GM23338 (cell line): ENCODE data around the gene MTERF2. TPM values are rescaled to one million over a fixed set of nuclear protein-coding genes. Genes with fewer than 3 reads are reported as not detected.

Source experiments
- ATAC-seq: fragments of 200-7000 bp; cut with Tn5 transposase; 3 replicates; pipeline ENCODE4 v1.9.1; 2020
- DNase-seq: peaks from one replicate; pipeline ENCODE4 v3.0.0-alpha.2; 2015; ENCODE audit warnings: low spot score
- H2AFZ ChIP-seq: fragments of 200-600 bp; sonication (generic); 2 replicates; pipeline ENCODE4 v1.8.0; 2016; ENCODE audit warnings: antibody characterized with exemption, mild to moderate bottlenecking, moderate library complexity
- H3F3A ChIP-seq: fragments of 200-600 bp; sonication (generic); replicated peaks from 2 replicates; pipeline ENCODE4 v1.8.0; 2017; ENCODE audit warnings: antibody characterized with exemption, mixed run types, low read depth
- H3K27ac ChIP-seq: fragments of 200-600 bp; sonication (generic); 2 replicates; pipeline ENCODE4 v1.6.1; 2016; ENCODE audit warnings: low read depth
- H3K27me3 ChIP-seq: fragments of 200-600 bp; sonication (generic); 2 replicates; pipeline ENCODE4 v1.8.0; 2016; ENCODE audit warnings: mild to moderate bottlenecking, mixed run types, moderate library complexity; ENCODE audit not compliant: insufficient read depth
- H3K36me3 ChIP-seq: fragments of 200-600 bp; sonication (generic); 2 replicates; pipeline ENCODE4 v1.8.0; 2016; ENCODE audit warnings: mild to moderate bottlenecking; ENCODE audit not compliant: insufficient read depth
- H3K4me1 ChIP-seq: fragments of 200-600 bp; sonication (generic); 2 replicates; pipeline ENCODE4 v1.8.0; 2016; ENCODE audit warnings: mild to moderate bottlenecking, moderate library complexity; ENCODE audit not compliant: insufficient read depth
- H3K4me2 ChIP-seq: fragments of 200-600 bp; sonication (generic); 2 replicates; pipeline ENCODE4 v1.7.1; 2017; ENCODE audit warnings: mixed run types
- H3K4me3 ChIP-seq: fragments of 200-600 bp; sonication (generic); 2 replicates; pipeline ENCODE4 v1.6.1; 2016; ENCODE audit warnings: mixed run types
- H3K79me2 ChIP-seq: fragments of 200-600 bp; sonication (generic); replicated peaks from 2 replicates; pipeline ENCODE4 v1.8.0; 2017; ENCODE audit warnings: mild to moderate bottlenecking; ENCODE audit not compliant: insufficient read depth
- H3K9me2 ChIP-seq: fragments of 200-600 bp; sonication (generic); 2 replicates; pipeline ENCODE4 v1.8.0; 2017; ENCODE audit not compliant: insufficient read depth
- H4K20me1 ChIP-seq: fragments of 200-600 bp; sonication (generic); replicated peaks from 2 replicates; pipeline ENCODE4 v1.8.0; 2017; ENCODE audit warnings: mild to moderate bottlenecking; ENCODE audit not compliant: insufficient read depth
- H3K27ac Mint-ChIP-seq: 2 replicates; pipeline ENCODE4 v1.8.0; 2020; ENCODE audit warnings: inconsistent platforms, mild to moderate bottlenecking, moderate library complexity, mixed read lengths
- H3K27me3 Mint-ChIP-seq: 3 replicates; pipeline ENCODE4 v1.8.0; 2022; ENCODE audit warnings: low read depth, mild to moderate bottlenecking, moderate library complexity, mixed read lengths, inconsistent platforms; ENCODE audit not compliant: insufficient read depth, poor library complexity
- H3K36me3 Mint-ChIP-seq: 3 replicates; pipeline ENCODE4 v1.8.0; 2021; ENCODE audit warnings: low read depth, mild to moderate bottlenecking, inconsistent platforms, moderate library complexity, mixed read lengths
- H3K4me1 Mint-ChIP-seq: 3 replicates; pipeline ENCODE4 v1.8.0; 2020; ENCODE audit warnings: mild to moderate bottlenecking, inconsistent platforms, mixed read lengths
- H3K4me3 Mint-ChIP-seq: 3 replicates; pipeline ENCODE4 v1.8.0; 2021; ENCODE audit warnings: moderate library complexity, mild to moderate bottlenecking, inconsistent platforms, mixed read lengths
- H3K9me3 Mint-ChIP-seq: 3 replicates; pipeline ENCODE4 v1.8.0; 2020; ENCODE audit warnings: moderate library complexity, mild to moderate bottlenecking, inconsistent platforms, mixed read lengths
- ETS1 ChIP-seq: IDR thresholded peaks from 2 replicates; pipeline ENCODE4 v1.6.1; 2016; ENCODE audit warnings: antibody characterized with exemption
- NANOG ChIP-seq: IDR thresholded peaks from 2 replicates; pipeline ENCODE4 v1.6.1; 2016; ENCODE audit warnings: antibody characterized with exemption, borderline replicate concordance
- ZNF462 ChIP-seq: fragments of 250-450 bp; sonication (Bioruptor Pico); IDR thresholded peaks from 2 replicates; pipeline ENCODE4 v1.5.0; 2020; ENCODE audit warnings: mild to moderate bottlenecking, moderate library complexity
- polyA plus RNA-seq: library from polyadenylated mRNA; unstranded; fragments of >200 nt; fragmentation: Nextera tagmentation; extraction: Ambion mirVana; gene quantifications from 2 replicates; pipeline ENCODE4 v1.2.1, GENCODE V29; 2016
- total RNA-seq: library from RNA; depleted of rRNA; stranded (reverse); fragments of >200 nt; shearing (Covaris generic); gene quantifications from 2 replicates; pipeline ENCODE4 v1.2.3, GENCODE V29; 2014

MTERF2 gene
- total and polyA plus RNA-seq, 2 experiments from 2014 or later = 9.2 to 11.0 TPM

- TF ChIP-seq ETS1 = no peak
- no peak for TF ChIP-seq ZNF462 (CRISPR knock-in tag)
- TF ChIP-seq NANOG = no peak
These were observed 811 bp downstream of the MTERF2 start (continued) for GRCh38 chr12:106986135-106986534.

- no peak overlapping the region for H3K27ac ChIP-seq
- Mint-ChIP-seq H3K9me3 (no peaks in the 10 kb centered on the region), H3K27me3 (peaks cover 5% of the 10 kb centered on the region), H3K4me1 (peaks cover 23% of the 10 kb centered on the region), H3K36me3 (peaks cover 20% of the 10 kb centered on the region), H3K4me3 (peak overlapping the region; percentile 89; the same call in 2 of the 3 replicates), H3K27ac (no peak overlapping the region)
- H2AFZ ChIP-seq = no peak overlapping the region
- H3F3A ChIP-seq = no peaks in the 10 kb centered on the region; the same call in 1 of the 2 replicates
- no peaks in the 10 kb centered on the region; the same call in 1 of the 2 replicates for H4K20me1 ChIP-seq
- no peaks in the 10 kb centered on the region for H3K36me3 ChIP-seq
- H3K4me1 ChIP-seq = peaks cover 13% of the 10 kb centered on the region
- DNase-seq (no peak), ATAC-seq (no peak)
- H3K4me3 ChIP-seq = no peak overlapping the region
- 0 out of 2 replicates have a peak overlapping the region, but pooled peaks have one; percentile 97 for H3K4me2 ChIP-seq
- no peaks in the 10 kb centered on the region for H3K9me2 ChIP-seq
- no peaks in the 10 kb centered on the region for H3K27me3 ChIP-seq
- TF ChIP-seq NANOG = no peak
- 0 out of 2 replicates have a peak, but pooled peaks cover 4% of the 10 kb centered on the region for H3K79me2 ChIP-seq
These were observed 1.5 kb downstream of the MTERF2 start for GRCh38 chr12:106985479-106985878.
